Esophagus squamous epithelium (tissue), 4 donors: ENCODE measurements around the gene CCDC83.

Experiments used
- CTCF ChIP-seq, 6 experiments: fragments of 450-650 bp in 4 of 6; fragments of 200-600 bp in 2 of 6; sonication (generic) in 2 of 6; IDR thresholded peaks; one replicate each; pipeline ENCODE4 v1.5.1; 2016 to 2019; ENCODE audit warnings: antibody characterized with exemption in 6 of 6, mild to moderate bottlenecking in 4 of 6, moderate library complexity in 4 of 6
- POLR2A ChIP-seq, 4 donors: fragments of 450-650 bp; IDR thresholded peaks; one replicate each; pipeline ENCODE4 v1.6.1; 2017; ENCODE audit warnings: antibody characterized with exemption in 4 of 4, mild to moderate bottlenecking in 4 of 4, moderate library complexity in 3 of 4

- TF ChIP-seq CTCF (IDR thresholded peaks at IDR 0.05), result no peak
- no peak for TF ChIP-seq POLR2A (IDR thresholded peaks at IDR 0.05)
Measured at GRCh38 chr11:85809863-85810262, 45.3 kb upstream of the CCDC83 start.
